HG03139 (cell line): Measurements from ENCODE around the gene AOAH.
"Not testable (repeated sequence)": the region's sequence is repeated elsewhere in the genome, so short reads cannot be mapped to it uniquely, and the experiment has no call there.

Experiments
- ATAC-seq: cut with Tn5 transposase; IDR thresholded peaks from one replicate; pipeline ENCODE4 v1.9.1; 2021; ENCODE audit not compliant: unreplicated experiment

The AOAH gene

GRCh38 chr7:36475011-36475342 lies 249.3 kb downstream of the AOAH start:
- ATAC-seq, result no peak

DNA sequence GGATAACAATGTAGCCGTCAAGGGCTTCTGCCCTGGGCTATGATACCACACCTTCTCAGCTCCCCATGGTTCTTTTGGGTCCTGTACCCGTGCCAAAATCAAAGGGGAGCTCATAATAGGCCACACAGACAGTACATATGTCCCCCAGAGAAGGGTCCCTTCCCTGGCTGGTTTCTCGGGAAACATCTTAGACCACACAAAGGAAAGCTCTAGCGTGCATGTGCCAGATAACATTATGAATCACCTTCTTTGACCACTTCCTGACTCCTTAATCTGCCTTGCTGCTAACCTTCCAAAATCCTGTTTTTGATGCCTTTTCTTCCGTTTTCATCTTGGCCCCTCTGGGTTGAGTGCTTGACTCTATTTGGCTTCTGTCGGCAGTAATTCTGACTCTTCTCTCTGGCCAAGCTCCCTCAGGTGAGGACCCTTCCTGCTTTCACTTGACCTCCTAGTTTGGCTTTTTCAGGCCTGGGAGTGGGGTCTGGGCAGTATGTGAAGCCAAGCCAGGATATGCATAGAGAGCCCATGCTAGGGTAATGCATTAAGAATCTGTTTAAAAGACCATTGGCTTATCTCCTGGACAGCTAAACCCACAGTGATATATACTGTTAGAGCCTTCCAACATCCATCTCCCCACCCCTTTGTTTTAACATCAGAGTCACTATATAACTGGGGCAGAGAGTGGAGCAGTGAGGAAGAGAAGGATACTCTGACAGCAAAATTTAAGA lies 249.8 kb downstream of the AOAH start:
- no peak for ATAC-seq

- no peak for ATAC-seq
Observed at GRCh38 chr7:36473454-36474282, 250.6 kb downstream of the AOAH start.

DNA sequence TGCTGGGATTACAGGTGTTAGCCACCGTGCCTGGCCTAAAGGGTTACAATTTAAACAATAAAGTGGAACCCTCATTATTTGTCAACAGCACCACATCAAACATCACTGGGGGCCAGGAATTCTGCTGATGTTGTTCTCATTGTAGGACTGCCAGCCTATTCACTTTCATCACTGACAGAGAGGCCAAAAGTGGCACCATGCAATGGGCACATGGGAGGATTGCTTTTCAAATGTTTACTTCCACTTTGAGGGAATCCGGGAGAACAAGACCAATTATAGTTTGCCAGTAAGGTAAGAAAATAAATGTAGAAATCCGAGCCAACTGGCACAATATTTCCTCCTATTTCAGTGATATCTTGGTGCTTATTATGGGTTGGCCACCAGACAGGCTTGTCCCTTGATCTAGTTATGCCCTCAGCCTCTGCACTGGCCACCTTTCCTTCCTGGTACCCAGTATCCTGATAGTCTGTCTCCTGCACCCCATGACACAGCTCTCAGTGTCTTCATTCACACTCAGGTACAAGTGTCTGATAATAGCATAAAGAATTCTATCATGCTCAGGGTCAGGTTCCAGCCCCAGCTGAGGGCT lies 252.1 kb downstream of the AOAH start:
- no peak for ATAC-seq

DNA sequence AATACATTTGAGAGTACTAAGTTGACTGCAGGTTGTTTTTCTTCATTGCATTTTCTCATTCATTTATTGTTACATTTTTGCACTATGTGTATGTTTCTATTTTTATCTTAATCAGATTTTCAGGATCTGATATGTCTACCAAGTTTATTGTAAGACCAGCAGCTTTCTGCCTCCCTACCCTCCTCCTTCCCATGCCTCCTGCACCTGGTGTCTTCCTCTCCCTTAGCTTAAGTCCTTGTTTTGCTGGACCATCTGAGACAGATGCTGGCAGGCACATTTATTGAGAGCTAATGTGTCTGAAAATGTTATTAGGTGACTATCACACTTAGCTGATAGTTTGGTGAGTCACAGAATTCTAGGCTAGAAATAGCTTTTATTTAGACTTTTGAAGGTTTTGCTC lies 255.1 kb downstream of the AOAH start:
- ATAC-seq, result no peak

- no peak for ATAC-seq
Observed at GRCh38 chr7:36468370-36469101, 255.8 kb downstream of the AOAH start.

DNA sequence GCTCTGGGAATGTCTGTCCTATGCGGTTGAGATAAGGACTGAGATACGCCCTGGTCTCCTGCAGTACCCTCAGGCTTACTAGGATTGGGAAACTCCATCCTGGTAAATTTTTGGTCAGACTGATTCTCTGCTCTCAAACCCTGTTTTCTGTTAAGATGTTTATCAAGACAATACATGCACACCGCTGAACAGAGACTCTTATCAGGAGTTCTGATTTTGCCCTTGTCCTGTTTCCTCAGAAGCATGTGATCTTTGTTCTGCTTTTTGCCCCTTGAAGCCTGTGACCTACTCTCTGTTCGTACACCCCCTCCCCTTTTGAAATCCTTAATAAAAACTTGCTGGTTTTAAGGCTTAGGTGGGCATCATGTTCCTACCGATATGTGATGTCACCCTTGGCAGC lies 258.3 kb downstream of the AOAH start:
- ATAC-seq, result not testable (repeated sequence)

DNA sequence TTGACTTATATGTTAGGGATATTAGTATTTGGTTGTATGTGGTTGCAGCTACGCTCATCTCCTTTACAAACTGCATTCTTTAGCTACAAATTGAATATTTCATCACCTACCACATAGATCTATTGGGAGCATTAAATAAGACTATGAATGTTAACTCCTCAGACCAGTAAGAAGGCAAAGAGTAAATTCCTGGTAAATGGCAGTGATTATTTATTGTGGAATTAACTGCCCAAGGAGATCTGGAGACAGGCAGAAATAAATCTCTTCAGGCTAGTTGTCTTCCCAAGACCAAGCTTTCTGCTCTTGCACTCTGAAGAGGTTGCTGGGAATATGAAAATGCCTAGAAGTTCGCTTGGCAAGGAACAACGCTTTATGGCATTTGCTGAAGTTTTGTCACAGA lies 260.0 kb downstream of the AOAH start:
- no peak for ATAC-seq
